ENCODE measurements around the gene ACSS1.

ACSS1 gene

GRCh38 chr20:25030649-25031207 is 27.2 kb downstream of the ACSS1 start:
- DNase-seq (ENCODE audit: low read depth in 2 of 2) = no peak

GRCh38 chr20:25030007-25030648 is 27.8 kb downstream of the ACSS1 start:
- DNase-seq (ENCODE audit: low read depth in 2 of 2) = no peak

- DNase-seq (ENCODE audit: low read depth in 2 of 2) = no peak
These were observed 31.8 kb downstream of the ACSS1 start for GRCh38 chr20:25025986-25026605.

GRCh38 chr20:25025091-25025861 is 32.7 kb downstream of the ACSS1 start:
- no peak for DNase-seq (ENCODE audit: low read depth in 2 of 2)

- no peak for DNase-seq (ENCODE audit: low read depth in 2 of 2)
These were observed 33.8 kb downstream of the ACSS1 start for GRCh38 chr20:25024171-25024570.

GRCh38 chr20:25023356-25023755 is 34.6 kb downstream of the ACSS1 start:
- DNase-seq (ENCODE audit: low read depth in 2 of 2) = no peak

- DNase-seq (ENCODE audit: low read depth in 2 of 2) = no peak
These were observed 35.3 kb downstream of the ACSS1 start for GRCh38 chr20:25022680-25023079.

- DNase-seq (ENCODE audit: low read depth in 2 of 2) = no peak
These were observed 36.6 kb downstream of the ACSS1 start for GRCh38 chr20:25021336-25021735.

GRCh38 chr20:25020901-25021301 is 37.0 kb downstream of the ACSS1 start:
- no peak for DNase-seq (ENCODE audit: low read depth in 2 of 2)

- DNase-seq (ENCODE audit: low read depth in 2 of 2) = no peak
These were observed 37.6 kb downstream of the ACSS1 start for GRCh38 chr20:25020345-25020744.

GRCh38 chr20:25019381-25020155 is 38.4 kb downstream of the ACSS1 start:
- DNase-seq (ENCODE audit: low read depth in 2 of 2) = no peak

GRCh38 chr20:25018841-25019240 is 39.1 kb downstream of the ACSS1 start:
- DNase-seq (ENCODE audit: low read depth in 2 of 2) = no peak

- DNase-seq (ENCODE audit: low read depth in 2 of 2) = no peak
These were observed 39.5 kb downstream of the ACSS1 start for GRCh38 chr20:25018425-25018824.

GRCh38 chr20:25017257-25017803 is 40.6 kb downstream of the ACSS1 start:
- DNase-seq (ENCODE audit: low read depth in 2 of 2) = no peak

GRCh38 chr20:25016471-25016870 is 41.5 kb downstream of the ACSS1 start:
- no peak for DNase-seq (ENCODE audit: low read depth in 2 of 2)

GRCh38 chr20:25015986-25016385 is 42.0 kb downstream of the ACSS1 start:
- no peak for DNase-seq (ENCODE audit: low read depth in 2 of 2)

GRCh38 chr20:25014816-25015215 is 43.1 kb downstream of the ACSS1 start:
- DNase-seq (ENCODE audit: low read depth in 2 of 2) = no peak

- no peak for DNase-seq (ENCODE audit: low read depth in 2 of 2)
These were observed 44.2 kb downstream of the ACSS1 start for GRCh38 chr20:25013478-25014380.

GRCh38 chr20:25012616-25013189 is 45.2 kb downstream of the ACSS1 start:
- DNase-seq (ENCODE audit: low read depth in 2 of 2) = no peak

GRCh38 chr20:25011831-25012241 is 46.1 kb downstream of the ACSS1 start:
- no peak for DNase-seq (ENCODE audit: low read depth in 2 of 2)
